H1 (cell line): Measurements from ENCODE around the gene MLEC. TPM values are rescaled to one million over a fixed set of nuclear protein-coding genes. Genes with fewer than 3 reads are reported as not detected.

Source experiments
- CHD7 ChIP-seq: fragments of 300-600 bp; sonication (generic); IDR thresholded peaks from 2 replicates; pipeline ENCODE4 v1.7.1; 2012; ENCODE audit warnings: low read length, moderate library complexity, mild to moderate bottlenecking, inconsistent platforms; ENCODE audit not compliant: insufficient replicate concordance
- polyA plus RNA-seq, 7 experiments: library from polyadenylated mRNA; depleted of rRNA in 3 of 7; stranded (reverse) in 5 of 7; unstranded in 2 of 7; fragments of >200 nt in 5 of 7; fragments of 200-250 nt in 2 of 7; gene quantifications; 1 replicate in 5 of 7; 2 replicates in 1 of 7; 4 replicates in 1 of 7; pipeline versions ENCODE4 v1.2.1 to v1.2.3, GENCODE V29; 2011 to 2013; ENCODE audit warnings: missing spikeins in 2 of 7, mixed read lengths in 2 of 7
- total RNA-seq: library from RNA; stranded (reverse); fragmentation: NEBNext Ultra II Directional; extraction: Animal tissue kit (Norgen Biotek cat#: 25700); gene quantifications from 2 replicates; pipeline ENCODE4 v1.2.1, GENCODE V29; 2021

MLEC gene
- total and polyA plus RNA-seq, 2 of the 8 experiments (the other 6 are each of a cell fraction or from before 2014, with no cell fraction given) = 37.1 to 260 TPM

- TF ChIP-seq CHD7 = no peak
These were observed 50.8 kb downstream of the MLEC start (continued) for GRCh38 chr12:120737557-120738251.
